Measurements from ENCODE around the gene FHOD3.

GRCh38 chr18:36692921-36693332 is 395.4 kb downstream of the FHOD3 start:
- no peak for TF ChIP-seq CTCF (IDR thresholded peaks at IDR 0.05; ENCODE audit: low read depth, low read length, missing input control)
- TF ChIP-seq ATF3 (IDR thresholded peaks at IDR 0.05): no peak
- TF ChIP-seq GABPA (IDR thresholded peaks at IDR 0.05 in 1 of 2, conservative IDR thresholded peaks at IDR 0.05 in 1 of 2): no peak
- TF ChIP-seq SP1 (IDR thresholded peaks at IDR 0.05): no peak
